ENCODE measurements around the gene RHBDL1.

The RHBDL1 gene

GRCh38 chr16:717450-718245, 42.2 kb downstream of the RHBDL1 start:
- TF ChIP-seq YY1 (IDR thresholded peaks at IDR 0.05; ENCODE audit: low read depth) = no peak
- no peak for TF ChIP-seq MAX (IDR thresholded peaks at IDR 0.05)
- TF ChIP-seq CEBPB (IDR thresholded peaks at IDR 0.05) = no peak
- TF ChIP-seq ZBTB7A (IDR thresholded peaks at IDR 0.05; ENCODE audit: low read depth) = no peak
- no peak for TF ChIP-seq TCF12 (IDR thresholded peaks at IDR 0.05; ENCODE audit: low read depth)
- no peak for TF ChIP-seq RAD21 (IDR thresholded peaks at IDR 0.05; ENCODE audit: low read depth)

GRCh38 chr16:718389-718788, 42.9 kb downstream of the RHBDL1 start:
- TF ChIP-seq EGR1 (IDR thresholded peaks at IDR 0.05) = no peak
- no peak for TF ChIP-seq ZBTB7A (IDR thresholded peaks at IDR 0.05; ENCODE audit: low read depth)
- TF ChIP-seq, protein P1, sequence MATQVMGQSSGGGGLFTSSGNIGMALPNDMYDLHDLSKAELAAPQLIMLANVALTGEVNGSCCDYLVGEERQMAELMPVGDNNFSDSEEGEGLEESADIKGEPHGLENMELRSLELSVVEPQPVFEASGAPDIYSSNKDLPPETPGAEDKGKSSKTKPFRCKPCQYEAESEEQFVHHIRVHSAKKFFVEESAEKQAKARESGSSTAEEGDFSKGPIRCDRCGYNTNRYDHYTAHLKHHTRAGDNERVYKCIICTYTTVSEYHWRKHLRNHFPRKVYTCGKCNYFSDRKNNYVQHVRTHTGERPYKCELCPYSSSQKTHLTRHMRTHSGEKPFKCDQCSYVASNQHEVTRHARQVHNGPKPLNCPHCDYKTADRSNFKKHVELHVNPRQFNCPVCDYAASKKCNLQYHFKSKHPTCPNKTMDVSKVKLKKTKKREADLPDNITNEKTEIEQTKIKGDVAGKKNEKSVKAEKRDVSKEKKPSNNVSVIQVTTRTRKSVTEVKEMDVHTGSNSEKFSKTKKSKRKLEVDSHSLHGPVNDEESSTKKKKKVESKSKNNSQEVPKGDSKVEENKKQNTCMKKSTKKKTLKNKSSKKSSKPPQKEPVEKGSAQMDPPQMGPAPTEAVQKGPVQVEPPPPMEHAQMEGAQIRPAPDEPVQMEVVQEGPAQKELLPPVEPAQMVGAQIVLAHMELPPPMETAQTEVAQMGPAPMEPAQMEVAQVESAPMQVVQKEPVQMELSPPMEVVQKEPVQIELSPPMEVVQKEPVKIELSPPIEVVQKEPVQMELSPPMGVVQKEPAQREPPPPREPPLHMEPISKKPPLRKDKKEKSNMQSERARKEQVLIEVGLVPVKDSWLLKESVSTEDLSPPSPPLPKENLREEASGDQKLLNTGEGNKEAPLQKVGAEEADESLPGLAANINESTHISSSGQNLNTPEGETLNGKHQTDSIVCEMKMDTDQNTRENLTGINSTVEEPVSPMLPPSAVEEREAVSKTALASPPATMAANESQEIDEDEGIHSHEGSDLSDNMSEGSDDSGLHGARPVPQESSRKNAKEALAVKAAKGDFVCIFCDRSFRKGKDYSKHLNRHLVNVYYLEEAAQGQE (IDR thresholded peaks at IDR 0.05; ENCODE audit: low read depth) = no peak
- no peak for TF ChIP-seq NFIC (IDR thresholded peaks at IDR 0.05)
- no peak for TF ChIP-seq RAD21 (IDR thresholded peaks at IDR 0.05; ENCODE audit: low read depth)
- no peak for TF ChIP-seq USF1 (IDR thresholded peaks at IDR 0.05)
- no peak for TF ChIP-seq TEAD4 (IDR thresholded peaks at IDR 0.05)
- TF ChIP-seq CEBPB (IDR thresholded peaks at IDR 0.05) = no peak
- no peak for TF ChIP-seq TAF1 (IDR thresholded peaks at IDR 0.05; ENCODE audit: low read depth)
- no peak for TF ChIP-seq MAX (IDR thresholded peaks at IDR 0.05)

DNA sequence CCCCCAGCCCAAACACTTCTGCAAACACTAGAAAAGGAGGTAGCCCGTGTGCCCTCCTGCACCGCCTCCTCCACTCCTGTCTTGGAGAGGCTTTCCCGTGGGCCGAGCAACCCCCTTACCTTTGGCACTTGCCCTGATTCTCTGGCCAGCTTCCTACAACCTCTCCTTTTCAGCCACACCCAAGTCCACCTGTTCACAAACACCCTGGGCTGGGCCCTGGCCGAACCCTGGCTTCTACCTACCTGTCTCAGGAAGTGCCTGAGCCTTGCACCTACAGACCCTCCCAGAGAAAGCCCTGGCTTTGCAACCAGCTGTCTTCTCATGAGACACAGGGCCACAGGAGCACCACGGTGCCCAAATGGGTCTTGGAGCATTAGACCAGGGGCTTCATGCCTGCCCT, 43.5 kb downstream of the RHBDL1 start:
- TF ChIP-seq TEAD4 (IDR thresholded peaks at IDR 0.05) (no peak), TAF1 (IDR thresholded peaks at IDR 0.05; ENCODE audit: low read depth) (no peak), MAX (IDR thresholded peaks at IDR 0.05) (no peak), YY1 (IDR thresholded peaks at IDR 0.05; ENCODE audit: low read depth) (no peak), CREB1 (IDR thresholded peaks at IDR 0.05; ENCODE audit: low read depth) (no peak), EP300 (IDR thresholded peaks at IDR 0.05; ENCODE audit: borderline replicate concordance) (no peak), USF1 (IDR thresholded peaks at IDR 0.05) (no peak), TCF12 (IDR thresholded peaks at IDR 0.05; ENCODE audit: low read depth) (no peak), RAD21 (IDR thresholded peaks at IDR 0.05; ENCODE audit: low read depth) (no peak), NFIC (IDR thresholded peaks at IDR 0.05) (no peak), CEBPB (IDR thresholded peaks at IDR 0.05) (no peak), FOXM1 (IDR thresholded peaks at IDR 0.05; ENCODE audit: borderline replicate concordance, low read depth) (no peak), ZBTB7A (IDR thresholded peaks at IDR 0.05; ENCODE audit: low read depth) (no peak), EGR1 (IDR thresholded peaks at IDR 0.05) (no peak)
- TF ChIP-seq, protein P1 (IDR thresholded peaks at IDR 0.05; ENCODE audit: low read depth) = no peak

DNA sequence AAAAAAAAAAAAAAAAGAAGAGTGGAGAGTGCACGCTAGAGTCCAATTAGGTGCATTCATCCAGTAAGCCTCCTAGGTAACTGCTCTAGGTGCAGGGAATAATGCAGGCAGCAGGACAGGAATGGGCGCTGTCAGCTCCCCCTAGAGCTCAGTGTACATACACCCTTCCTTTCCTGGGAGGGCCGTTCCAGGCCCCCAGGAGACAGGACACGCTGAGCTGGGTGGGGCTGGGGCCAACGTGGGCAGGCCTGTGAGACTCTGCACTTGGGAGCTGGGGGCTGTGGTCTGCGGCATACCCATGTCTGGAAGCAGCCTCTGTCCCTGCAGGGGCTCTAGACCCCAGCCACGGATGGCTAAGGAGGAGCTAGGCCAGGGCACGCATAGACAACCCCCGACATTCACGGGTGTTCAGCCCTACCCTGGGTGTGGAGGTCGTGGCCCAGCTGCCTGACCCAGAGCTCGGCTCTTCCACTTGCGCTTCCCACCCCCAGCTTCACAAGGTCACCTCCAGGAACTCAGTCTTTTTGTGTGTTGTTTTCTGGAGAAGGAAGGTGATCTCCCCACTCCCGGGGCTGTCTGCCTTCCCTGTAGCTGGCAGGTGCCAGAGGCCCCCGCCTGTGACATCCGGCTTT, 44.5 kb downstream of the RHBDL1 start:
- TF ChIP-seq TCF12 (IDR thresholded peaks at IDR 0.05; ENCODE audit: low read depth) (no peak), TEAD4 (IDR thresholded peaks at IDR 0.05) (no peak), YY1 (IDR thresholded peaks at IDR 0.05; ENCODE audit: low read depth) (no peak), FOXM1 (IDR thresholded peaks at IDR 0.05; ENCODE audit: borderline replicate concordance, low read depth) (no peak), USF1 (IDR thresholded peaks at IDR 0.05) (no peak), MAX (IDR thresholded peaks at IDR 0.05) (no peak), ZBTB7A (IDR thresholded peaks at IDR 0.05; ENCODE audit: low read depth) (no peak), RAD21 (IDR thresholded peaks at IDR 0.05; ENCODE audit: low read depth) (no peak; the same call in none of the 2 replicates), CREB1 (IDR thresholded peaks at IDR 0.05; ENCODE audit: low read depth) (no peak), NFIC (IDR thresholded peaks at IDR 0.05) (no peak), TAF1 (IDR thresholded peaks at IDR 0.05; ENCODE audit: low read depth) (no peak), EGR1 (IDR thresholded peaks at IDR 0.05) (no peak)
- TF ChIP-seq, protein P1 (IDR thresholded peaks at IDR 0.05; ENCODE audit: low read depth) = no peak

Data from Ishikawa (cell line).